K562 (cell line): Measurements from ENCODE around the gene WDR3. TPM values are rescaled to one million over a fixed set of nuclear protein-coding genes. Genes with fewer than 3 reads are reported as not detected.

ENCODE experiments used
- ATAC-seq: fragments of 200-7000 bp; cut with Tn5 transposase; 3 replicates; pipeline ENCODE4 v1.9.1; 2020; ENCODE audit warnings: moderate library complexity
- BruUV-seq: library from RNA; stranded (reverse); fragments of 400-500 nt; replicated peaks from 2 replicates; lab custom pipeline; 2021; lab: Mats Ljungman, UMichigan
- CTCF ChIA-PET: fragments of 300-600 bp; formaldehyde crosslinking; extraction: SDS; loops from one replicate; lab custom pipeline; 2021; ENCODE audit warnings: low intra/inter-chr PET ratio; lab: Yijun Ruan, JAX
- POLR2A ChIA-PET: fragments of 300-600, 350-650 bp; sonication (Branson Sonifier 250); formaldehyde crosslinking; extraction: SDS; loops from one replicate; lab custom pipeline; 2021; ENCODE audit warnings: antibody characterized with exemption, inconsistent platforms; lab: Yijun Ruan, JAX
- DNase-seq, 4 experiments: peaks; one replicate each; pipeline versions ENCODE4 v3.0.0 to v3.0.0-alpha.2; 2011 to 2018; ENCODE audit warnings: low spot score in 3 of 4, mixed read lengths in 3 of 4; ENCODE audit errors: extremely low read depth in 1 of 4
- FAIRE-seq: peaks from 2 replicates; lab custom pipeline; 2011; peaks lifted over from hg19 to GRCh38; lab: Jason Lieb, UNC
- H2AFZ ChIP-seq: 2 replicates; pipeline ENCODE4 v1.6.0; 2011; ENCODE audit warnings: low read depth, low read length, control low read depth, inconsistent platforms
- H3K27ac ChIP-seq: fragments of 200-600 bp; 3 replicates; pipeline ENCODE4 v1.8.0; 2011; ENCODE audit warnings: low read depth, mild to moderate bottlenecking, control low read depth, inconsistent platforms, low read length, moderate library complexity, mixed read lengths; ENCODE audit errors: extremely low read depth
- H3K27me3 ChIP-seq, 2 experiments: fragments of 300-600 bp in 1 of 2; 2 replicates in 1 of 2; 3 replicates in 1 of 2; pipeline versions ENCODE4 v1.6.0 to v1.8.0; 2011; ENCODE audit warnings: inconsistent platforms in 2 of 2, low read length in 2 of 2, mild to moderate bottlenecking in 1 of 2, mixed read lengths in 1 of 2, moderate library complexity in 1 of 2; ENCODE audit not compliant: control insufficient read depth in 2 of 2, insufficient read depth in 2 of 2
- H3K36me3 ChIP-seq: fragments of 300-600 bp; 3 replicates; pipeline ENCODE4 v1.8.0; 2011; ENCODE audit warnings: mild to moderate bottlenecking, low read length, inconsistent platforms; ENCODE audit not compliant: control insufficient read depth, insufficient read depth
- H3K4me1 ChIP-seq, 2 experiments: fragments of 200-600 bp in 1 of 2; replicated peaks in 1 of 2; 2 replicates in 1 of 2; 3 replicates in 1 of 2; pipeline versions ENCODE4 v1.5.1 to v1.8.0; 2011; ENCODE audit warnings: inconsistent platforms in 2 of 2, low read length in 2 of 2, mild to moderate bottlenecking in 1 of 2, mixed read lengths in 1 of 2, moderate library complexity in 1 of 2; ENCODE audit not compliant: control insufficient read depth in 2 of 2, insufficient read depth in 2 of 2
- H3K4me2 ChIP-seq: 2 replicates; pipeline ENCODE4 v1.6.1; 2011; ENCODE audit warnings: low read length, control low read depth, inconsistent platforms, mixed read lengths; ENCODE audit not compliant: insufficient read depth
- H3K4me3 ChIP-seq: fragments of 200-600 bp; sonication (generic), shearing (Covaris generic); 2 replicates; pipeline ENCODE4 v1.5.1; 2016; ENCODE audit warnings: control low read depth, inconsistent platforms
- H3K79me2 ChIP-seq: fragments of 200-600 bp; 3 replicates; pipeline ENCODE4 v1.8.0; 2011; ENCODE audit warnings: low read length, inconsistent platforms; ENCODE audit not compliant: control insufficient read depth, insufficient read depth
- H3K9ac ChIP-seq, 2 experiments: 2 replicates each; pipeline versions ENCODE4 v1.6.0 to v1.6.1; 2011; ENCODE audit warnings: low read depth in 2 of 2, low read length in 2 of 2, control low read depth in 1 of 2, inconsistent platforms in 1 of 2, mild to moderate bottlenecking in 1 of 2, mixed read lengths in 1 of 2; ENCODE audit not compliant: insufficient read depth in 1 of 2
- H3K9me1 ChIP-seq: one replicate; pipeline ENCODE4 v1.6.0; 2011; ENCODE audit warnings: inconsistent platforms, mild to moderate bottlenecking, low read length, moderate library complexity; ENCODE audit not compliant: control insufficient read depth, insufficient read depth
- H3K9me3 ChIP-seq: replicated peaks from 2 replicates; pipeline ENCODE4 v1.5.1; 2011; ENCODE audit warnings: low read depth, low read length, inconsistent platforms; ENCODE audit not compliant: control insufficient read depth, insufficient read depth
- H4K20me1 ChIP-seq: replicated peaks from 2 replicates; pipeline ENCODE4 v1.6.1; 2011; ENCODE audit warnings: low read length, inconsistent platforms, mixed read lengths; ENCODE audit not compliant: control insufficient read depth, insufficient read depth
- KDM5B ChIP-seq: fragments of 200-600 bp; sonication (generic); IDR thresholded peaks from 2 replicates; pipeline ENCODE4 v1.6.1; 2012; ENCODE audit warnings: low read depth, mild to moderate bottlenecking, moderate library complexity, low read length, control low read depth, inconsistent platforms; ENCODE audit not compliant: insufficient replicate concordance
- MXI1 ChIP-seq: IDR thresholded peaks from 2 replicates; pipeline ENCODE4 v1.6.1; 2011; ENCODE audit warnings: low read depth, mild to moderate bottlenecking, improper control_type of control experiment, low read length
- NCOA4 ChIP-seq: fragments of 450-650 bp; IDR thresholded peaks from 2 replicates; pipeline ENCODE4 v1.6.1; 2018; ENCODE audit warnings: mild to moderate bottlenecking; ENCODE audit not compliant: partially characterized antibody
- NFIX ChIP-seq: fragments of 250-450 bp; sonication (Bioruptor Pico); IDR thresholded peaks from 2 replicates; pipeline ENCODE4 v1.4.0; 2020; ENCODE audit warnings: low read depth, mild to moderate bottlenecking, moderate library complexity
- OTX1 ChIP-seq: fragments of 450-650 bp; formaldehyde crosslinking; IDR thresholded peaks from 2 replicates; pipeline ENCODE4 v1.4.0; 2022; ENCODE audit warnings: mild to moderate bottlenecking
- RBM34 ChIP-seq: fragments of 200-400 bp; formaldehyde crosslinking; IDR thresholded peaks from 2 replicates; pipeline ENCODE4 v1.6.1; 2018; ENCODE audit warnings: low read length, borderline replicate concordance; ENCODE audit not compliant: insufficient read depth
- RUNX1 ChIP-seq: sonication (generic); IDR thresholded peaks from 2 replicates; pipeline ENCODE4 v1.6.1; 2016; ENCODE audit warnings: antibody characterized with exemption, low read depth
- SNIP1 ChIP-seq: fragments of 450-650 bp; IDR thresholded peaks from 2 replicates; pipeline ENCODE4 v1.7.1; 2017; ENCODE audit warnings: low read depth, mild to moderate bottlenecking
- TCF7 ChIP-seq: sonication (generic); IDR thresholded peaks from 2 replicates; pipeline ENCODE4 v1.6.1; 2016; ENCODE audit warnings: antibody characterized with exemption, borderline replicate concordance
- ZBTB26 ChIP-seq: fragments of 450-650 bp; formaldehyde crosslinking; IDR thresholded peaks from 2 replicates; pipeline ENCODE4 v1.4.0; 2022; ENCODE audit warnings: missing genetic modification characterization
- ZNF354B ChIP-seq: fragments of 250-450 bp; sonication (Bioruptor Pico); IDR thresholded peaks from 2 replicates; pipeline ENCODE4 v1.4.0; 2020
- ZNF408 ChIP-seq: fragments of 250-450 bp; sonication (Bioruptor Pico); IDR thresholded peaks from 2 replicates; pipeline ENCODE4 v1.4.0; 2020; ENCODE audit warnings: low read depth, mild to moderate bottlenecking, moderate library complexity
- ZNF668 ChIP-seq: fragments of 250-450 bp; sonication (Bioruptor Pico); IDR thresholded peaks from 2 replicates; pipeline ENCODE4 v1.8.0; 2022; ENCODE audit warnings: mild to moderate bottlenecking, inconsistent platforms
- ZNF75A ChIP-seq: fragments of 450-650 bp; formaldehyde crosslinking; IDR thresholded peaks from 2 replicates; pipeline ENCODE4 v1.4.0; 2020; ENCODE audit warnings: mild to moderate bottlenecking
- ZSCAN32 ChIP-seq: fragments of 450-650 bp; formaldehyde crosslinking; IDR thresholded peaks from 2 replicates; pipeline ENCODE4 v1.4.0; 2020; ENCODE audit warnings: mild to moderate bottlenecking, moderate library complexity
- WGBS: fragments of 100-300 bp; shearing (Covaris generic); methylation state at CpG from one replicate; pipeline ENCODE4 v1.1.6; 2016; ENCODE audit warnings: low coverage, mixed read lengths; ENCODE audit not compliant: insufficient coverage; ENCODE audit errors: missing lambda C conversion rate; 5-methylcytosine and 5-hydroxymethylcytosine counted together
- in situ Hi-C: fragments of 300-500 bp; cut with MboI; formaldehyde crosslinking; loops from 4 replicates; pipeline ENCODE4 v1.15.0; 2018; ENCODE audit warnings: inconsistent platforms, mixed read lengths
- intact Hi-C: fragments of 100-400 bp; cut with micrococcal nuclease; formaldehyde crosslinking; loops from 2 replicates; pipeline ENCODE4 v1.14.2; 2022
- polyA plus RNA-seq, 8 experiments: library from polyadenylated mRNA; depleted of rRNA in 4 of 8; stranded (reverse) in 5 of 8; unstranded in 3 of 8; fragments of >200 nt; fragmentation: Nextera tagmentation in 2 of 8; fragmentation: Illumina TruSeq in 1 of 8; extraction: Ambion mirVana in 2 of 8; extraction: Trizol in 1 of 8; gene quantifications; 2 replicates each; pipeline versions ENCODE4 v1.2.1 to v1.2.3, GENCODE V29; 2011 to 2014; ENCODE audit warnings: inconsistent platforms in 1 of 8, missing spikeins in 1 of 8
- total RNA-seq, 7 experiments: library from RNA; depleted of rRNA in 6 of 7; stranded (reverse); fragments of >200 nt in 6 of 7; fragmentation: Illumina TruSeq in 2 of 7; extraction: Trizol in 2 of 7; gene quantifications; 2 replicates each; pipeline versions ENCODE4 v1.2.1 to v1.2.3, GENCODE V29; 2011 to 2021; ENCODE audit warnings: low replicate concordance in 1 of 7
- TF ChIP-seq, protein P1 (sequence below): sonication (generic); formaldehyde crosslinking; IDR thresholded peaks from 2 replicates; pipeline ENCODE4 v1.8.0; 2022; ENCODE audit warnings: missing genetic modification reagents, mild to moderate bottlenecking, borderline replicate concordance

The WDR3 gene
- total and polyA plus RNA-seq, 9 of the 15 experiments (the other 6 are each of a cell fraction or from before 2014, with no cell fraction given): 40.6 to 122 (median 76.5) TPM

DNA sequence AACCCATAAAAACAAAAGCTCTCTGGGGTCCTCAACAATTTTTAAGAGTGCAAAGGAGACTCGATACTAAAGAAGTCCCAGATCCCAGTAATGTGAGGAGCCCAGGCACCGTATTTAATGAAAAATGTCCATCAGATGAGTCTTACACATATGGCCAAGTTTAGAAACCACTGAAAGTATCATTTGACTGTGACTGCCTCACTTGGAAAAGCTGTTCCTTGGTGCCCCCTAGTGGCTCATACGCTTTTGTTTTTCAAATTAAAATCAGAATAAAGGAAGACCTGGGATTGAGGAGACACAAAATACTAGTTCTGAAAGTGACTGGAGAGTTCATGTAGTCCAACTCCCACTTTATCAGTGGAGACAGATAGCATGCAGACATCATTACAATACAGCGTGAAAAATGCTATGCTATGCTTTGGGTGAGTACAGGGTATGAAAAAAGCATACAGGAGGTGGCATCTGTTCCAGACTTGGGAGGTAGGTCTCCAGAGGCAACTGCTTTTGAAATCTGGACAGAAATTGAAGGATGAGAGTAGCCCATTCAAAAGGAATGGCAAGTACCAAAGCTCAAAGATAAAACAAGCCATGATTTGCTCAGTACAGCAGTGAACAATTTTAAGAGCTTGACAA is 33.9 kb upstream of the WDR3 start (continued):
- no peak for TF ChIP-seq RUNX1

GRCh38 chr1:117897551-117897950 is 32.0 kb upstream of the WDR3 start:
- no peak overlapping the region for H3K4me3 ChIP-seq
- no peaks in the 10 kb centered on the region for H3K4me1 ChIP-seq
- peaks cover 34% of the 10 kb centered on the region for H3K36me3 ChIP-seq
- no TSS peak for BruUV-seq
- no peaks in the 10 kb centered on the region for H3K27me3 ChIP-seq
- 61% methylated on average over 4 of the region's 4 CpGs for WGBS
- no peaks in the 10 kb centered on the region for H4K20me1 ChIP-seq
- H3K9me3 ChIP-seq: no peaks in the 10 kb centered on the region
- intact Hi-C loops (loop anchor here (5.0 to 10.0 kb wide), 3 partner anchors 140 to 833 kb away; partner anchors contain the start of gene TTF2), in situ Hi-C loops (no loop called here)
- ATAC-seq (no peak), FAIRE-seq (no peak), DNase-seq (no peak)
- POLR2A ChIA-PET: interaction anchor here (4.6 kb wide), 1 partner anchor 9 kb away, joined by 22 read pairs; no protein-coding TSS in a partner anchor
- H3K27ac ChIP-seq: no peak overlapping the region
- H3K4me2 ChIP-seq: no peak overlapping the region
- H3K79me2 ChIP-seq: no peaks in the 10 kb centered on the region
- CTCF ChIA-PET: interaction anchor here (3.0 kb wide), 1 partner anchor 385 kb away, joined by 12 read pairs; no protein-coding TSS in a partner anchor
- no peaks in the 10 kb centered on the region for H3K9me1 ChIP-seq
- H2AFZ ChIP-seq: no peak overlapping the region
- no peak overlapping the region for H3K9ac ChIP-seq
- TF ChIP-seq ZNF354B (CRISPR knock-in tag): no peak
- TF ChIP-seq ZNF75A: no peak
- TF ChIP-seq RBM34: no peak
- TF ChIP-seq ZNF408 (CRISPR knock-in tag): no peak
- no peak for TF ChIP-seq ZBTB26
- TF ChIP-seq NCOA4: no peak
- no peak for TF ChIP-seq ZNF668 (CRISPR knock-in tag)
- no peak for TF ChIP-seq OTX1 (CRISPR knock-in tag)
- TF ChIP-seq SNIP1: no peak
- TF ChIP-seq TCF7: no peak
- no peak for TF ChIP-seq ZSCAN32
- TF ChIP-seq KDM5B: no peak
- TF ChIP-seq, protein P1, sequence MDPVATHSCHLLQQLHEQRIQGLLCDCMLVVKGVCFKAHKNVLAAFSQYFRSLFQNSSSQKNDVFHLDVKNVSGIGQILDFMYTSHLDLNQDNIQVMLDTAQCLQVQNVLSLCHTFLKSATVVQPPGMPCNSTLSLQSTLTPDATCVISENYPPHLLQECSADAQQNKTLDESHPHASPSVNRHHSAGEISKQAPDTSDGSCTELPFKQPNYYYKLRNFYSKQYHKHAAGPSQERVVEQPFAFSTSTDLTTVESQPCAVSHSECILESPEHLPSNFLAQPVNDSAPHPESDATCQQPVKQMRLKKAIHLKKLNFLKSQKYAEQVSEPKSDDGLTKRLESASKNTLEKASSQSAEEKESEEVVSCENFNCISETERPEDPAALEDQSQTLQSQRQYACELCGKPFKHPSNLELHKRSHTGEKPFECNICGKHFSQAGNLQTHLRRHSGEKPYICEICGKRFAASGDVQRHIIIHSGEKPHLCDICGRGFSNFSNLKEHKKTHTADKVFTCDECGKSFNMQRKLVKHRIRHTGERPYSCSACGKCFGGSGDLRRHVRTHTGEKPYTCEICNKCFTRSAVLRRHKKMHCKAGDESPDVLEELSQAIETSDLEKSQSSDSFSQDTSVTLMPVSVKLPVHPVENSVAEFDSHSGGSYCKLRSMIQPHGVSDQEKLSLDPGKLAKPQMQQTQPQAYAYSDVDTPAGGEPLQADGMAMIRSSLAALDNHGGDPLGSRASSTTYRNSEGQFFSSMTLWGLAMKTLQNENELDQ (CRISPR knock-in tag): no peak
- no peak for TF ChIP-seq MXI1
- TF ChIP-seq NFIX: no peak
